HCT116 (cell line): ENCODE results near the gene DRC7. TPM values are rescaled to one million over a fixed set of nuclear protein-coding genes. Genes with fewer than 3 reads are reported as not detected.

ENCODE experiments used
- ATAC-seq: fragments of 200-7000 bp; cut with Tn5 transposase; 2 replicates; pipeline ENCODE4 v1.9.1; 2020; ENCODE audit warnings: mild to moderate bottlenecking, moderate library complexity
- BruUV-seq: library from RNA; stranded (reverse); fragments of 400-500 nt; replicated peaks from 2 replicates; lab custom pipeline; 2021; lab: Mats Ljungman, UMichigan
- CTCF ChIA-PET: fragments of 300-600 bp; sonication (Branson Sonifier 250); formaldehyde crosslinking; loops from one replicate; lab custom pipeline; 2021; ENCODE audit warnings: antibody characterized with exemption; lab: Charles Lee
- POLR2A ChIA-PET: fragments of 300-600, 350-600 bp; sonication (Branson Sonifier 250); formaldehyde crosslinking; loops from one replicate; lab custom pipeline; 2021; ENCODE audit warnings: antibody characterized with exemption; lab: Charles Lee
- RAD21 ChIA-PET, 2 experiments: fragments of 300-600 bp; sonication (Branson Sonifier 250); formaldehyde crosslinking; loops; one replicate each; lab custom pipeline; 2023; ENCODE audit warnings: low total read pairs in 2 of 2; ENCODE audit not compliant: uncharacterized antibody in 2 of 2, unreplicated experiment in 2 of 2, low non-redundant PET in 1 of 2; lab: Charles Lee
- DNase-seq: peaks from one replicate; pipeline ENCODE4 v3.0.0-alpha.2; 2010; ENCODE audit warnings: low read depth, low spot score
- H2AFZ ChIP-seq: fragments of 200-600 bp; shearing (Covaris generic), sonication (generic); 2 replicates; pipeline ENCODE4 v1.6.1; 2017; ENCODE audit warnings: low read depth, mixed run types, mixed read lengths, antibody characterized with exemption, low read length; ENCODE audit not compliant: poor library complexity, severe bottlenecking
- H3K27ac ChIP-seq: 2 replicates; pipeline ENCODE4 v1.5.1; 2012; ENCODE audit warnings: low read depth, low read length
- H3K27me3 ChIP-seq: fragments of 200-600 bp; sonication (generic); 2 replicates; pipeline ENCODE4 v1.6.1; 2016; ENCODE audit warnings: mixed run types, low read length, mixed read lengths; ENCODE audit not compliant: insufficient read depth
- H3K36me3 ChIP-seq, 2 experiments: fragments of 200-500 bp in 1 of 2; fragments of 200-600 bp in 1 of 2; sonication (Bioruptor generic) in 1 of 2; sonication (generic) in 1 of 2; 2 replicates each; pipeline versions ENCODE4 v1.5.1 to v1.6.1; 2014 to 2016; ENCODE audit warnings: low read length in 2 of 2, inconsistent platforms in 1 of 2, mixed read lengths in 1 of 2, mixed run types in 1 of 2; ENCODE audit not compliant: insufficient read depth in 2 of 2, control insufficient read depth in 1 of 2
- H3K4me1 ChIP-seq, 2 experiments: fragments of 200-600 bp in 1 of 2; sonication (generic) in 1 of 2; 2 replicates each; pipeline versions ENCODE4 v1.5.1 to v1.6.1; 2012 to 2017; ENCODE audit warnings: low read length in 2 of 2, inconsistent platforms in 1 of 2, mild to moderate bottlenecking in 1 of 2, mixed read lengths in 1 of 2, mixed run types in 1 of 2, moderate library complexity in 1 of 2; ENCODE audit not compliant: insufficient read depth in 2 of 2, control insufficient read depth in 1 of 2
- H3K4me2 ChIP-seq: fragments of 200-600 bp; sonication (generic); 2 replicates; pipeline ENCODE4 v1.6.1; 2017; ENCODE audit warnings: mixed run types, low read length, mixed read lengths
- H3K4me3 ChIP-seq, 2 experiments: fragments of 200-600 bp in 1 of 2; sonication (generic) in 1 of 2; replicated peaks in 1 of 2; 2 replicates each; pipeline ENCODE4 v1.5.1; 2011 to 2016; ENCODE audit warnings: low read length in 2 of 2, control low read depth in 1 of 2, low read depth in 1 of 2, mild to moderate bottlenecking in 1 of 2, mixed read lengths in 1 of 2, mixed run types in 1 of 2
- H3K79me2 ChIP-seq: fragments of 200-600 bp; sonication (generic); 2 replicates; pipeline ENCODE4 v1.6.1; 2017; ENCODE audit warnings: mild to moderate bottlenecking, mixed run types, low read length, moderate library complexity, mixed read lengths; ENCODE audit not compliant: insufficient read depth
- H3K9ac ChIP-seq: fragments of 200-600 bp; sonication (generic); 2 replicates; pipeline ENCODE4 v1.6.1; 2016; ENCODE audit warnings: low read length, mixed read lengths
- H3K9me2 ChIP-seq: fragments of 200-600 bp; sonication (generic), shearing (Covaris generic); 2 replicates; pipeline ENCODE4 v1.6.1; 2017; ENCODE audit warnings: mixed run types, mild to moderate bottlenecking, moderate library complexity; ENCODE audit not compliant: insufficient read depth
- H3K9me3 ChIP-seq, 2 experiments: fragments of 200-500 bp in 1 of 2; fragments of 200-600 bp in 1 of 2; sonication (Bioruptor generic) in 1 of 2; sonication (generic) in 1 of 2; 2 replicates each; pipeline ENCODE4 v1.6.1; 2014 to 2017; ENCODE audit warnings: low read length in 2 of 2, mixed read lengths in 2 of 2, inconsistent platforms in 1 of 2, low read depth in 1 of 2, mild to moderate bottlenecking in 1 of 2, mixed run types in 1 of 2, moderate library complexity in 1 of 2; ENCODE audit not compliant: control insufficient read depth in 1 of 2, insufficient read depth in 1 of 2
- H4K20me1 ChIP-seq: fragments of 200-600 bp; sonication (generic), shearing (Covaris generic); 2 replicates; pipeline ENCODE4 v1.6.1; 2017; ENCODE audit warnings: mixed run types, mild to moderate bottlenecking, moderate library complexity; ENCODE audit not compliant: insufficient read depth
- EZH2 ChIP-seq: fragments of 200-600 bp; sonication (generic); IDR thresholded peaks from 2 replicates; pipeline ENCODE4 v1.6.1; 2017; ENCODE audit warnings: antibody characterized with exemption, mixed run types
- EZH2phosphoT487 ChIP-seq: fragments of 200-600 bp; IDR thresholded peaks from 2 replicates; pipeline ENCODE4 v1.6.1; 2018; ENCODE audit warnings: antibody characterized with exemption, borderline replicate concordance
- JUND ChIP-seq: IDR thresholded peaks from 2 replicates; pipeline ENCODE4 v1.6.1; 2012
- POLR2AphosphoS5 ChIP-seq: IDR thresholded peaks from 2 replicates; pipeline ENCODE4 v1.6.1; 2011; ENCODE audit warnings: mild to moderate bottlenecking, low read depth, low read length, moderate library complexity
- RAD21 ChIP-seq: IDR thresholded peaks from 2 replicates; pipeline ENCODE4 v1.6.1; 2012; ENCODE audit warnings: low read depth, mild to moderate bottlenecking
- SIN3A ChIP-seq: IDR thresholded peaks from 2 replicates; pipeline ENCODE4 v1.6.1; 2012; ENCODE audit warnings: low read depth
- SRF ChIP-seq: IDR thresholded peaks from 2 replicates; pipeline ENCODE4 v1.6.1; 2012; ENCODE audit warnings: low read depth
- TCF7L2 ChIP-seq: IDR thresholded peaks from 2 replicates; pipeline ENCODE4 v1.7.0; 2011; ENCODE audit warnings: borderline replicate concordance, inconsistent platforms; ENCODE audit not compliant: insufficient read depth, insufficient read length; ENCODE audit errors: extremely low read depth
- YY1 ChIP-seq: IDR thresholded peaks from 2 replicates; pipeline ENCODE4 v1.6.1; 2011; ENCODE audit warnings: low read length, low read depth, moderate library complexity, mild to moderate bottlenecking; ENCODE audit not compliant: insufficient replicate concordance; ENCODE audit errors: extremely low read depth
- ZFX ChIP-seq: fragments of 450-650 bp; IDR thresholded peaks from 2 replicates; pipeline ENCODE4 v1.6.1; 2017
- ZNF274 ChIP-seq: fragments of 200-500 bp; sonication (Bioruptor generic); IDR thresholded peaks from 2 replicates; pipeline ENCODE4 v1.6.1; 2014; ENCODE audit warnings: mild to moderate bottlenecking, low read depth, low read length, inconsistent platforms
- intact Hi-C: fragments of 100-400 bp; cut with micrococcal nuclease; formaldehyde crosslinking; loops from 2 replicates; pipeline ENCODE4 v1.10.0; 2022
- total RNA-seq: library from RNA; stranded (reverse); gene quantifications from one replicate; pipeline ENCODE4 v1.2.1, GENCODE V29; 2021; ENCODE audit not compliant: unreplicated experiment
- TF ChIP-seq, protein P1 (sequence below), 3 experiments: fragments of 200-600 bp in 1 of 3; sonication (generic) in 1 of 3; IDR thresholded peaks in 2 of 3; conservative IDR thresholded peaks in 1 of 3; 2 replicates each; pipeline ENCODE4 v1.5.1; 2012 to 2017; ENCODE audit warnings: low read depth in 2 of 3, low read length in 2 of 3, antibody characterized with exemption in 1 of 3, borderline replicate concordance in 1 of 3, control low read depth in 1 of 3, mild to moderate bottlenecking in 1 of 3, mixed read lengths in 1 of 3, mixed run types in 1 of 3, moderate library complexity in 1 of 3; ENCODE audit not compliant: insufficient read depth in 1 of 3
- TF ChIP-seq, protein P2 (sequence below): IDR thresholded peaks from 2 replicates; pipeline ENCODE4 v1.6.1; 2012

DRC7 gene
- total RNA-seq, 1 experiment from 2014 or later: 0.91 TPM

DNA sequence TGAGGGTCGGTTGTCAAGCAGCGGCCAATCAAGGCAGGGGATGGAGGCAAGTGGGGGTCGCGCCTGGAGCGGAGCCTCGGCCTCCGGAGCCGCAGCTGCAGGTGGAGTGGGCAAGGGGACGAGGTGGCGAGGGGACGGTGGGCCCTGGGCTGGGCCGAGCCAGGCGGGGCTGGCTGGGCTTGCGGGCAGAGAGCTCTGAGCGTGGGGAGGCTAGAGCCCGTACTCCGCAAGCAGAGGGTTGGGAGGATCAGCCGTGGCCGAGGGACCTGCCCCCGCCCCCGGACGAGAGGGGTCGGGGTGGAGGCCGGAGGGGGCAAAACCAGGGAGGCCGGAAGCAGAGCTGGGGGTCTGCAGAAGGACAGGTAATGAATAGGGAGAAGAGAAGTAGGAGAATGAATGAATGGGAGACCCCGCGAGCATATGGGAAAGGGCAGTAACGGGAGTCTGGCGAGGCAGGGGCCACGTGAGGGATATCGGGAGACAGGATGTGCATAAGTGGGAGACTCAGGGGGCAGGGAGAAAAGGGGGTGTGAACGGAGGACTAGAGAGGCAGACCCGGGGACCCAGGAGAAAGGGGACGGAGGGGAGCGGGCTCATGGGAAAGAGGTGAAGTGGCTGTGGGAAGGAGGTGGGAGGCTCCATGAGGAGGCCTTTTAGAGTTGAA lies 41.3 kb downstream of the DRC7 start, which contains the start of gene KATNB1:
TSS of gene KATNB1 (plus strand) at position 16 of the 664 bp plus-strand sequence. CDS start 1,474 bp downstream, outside the sequence.
- H2AFZ ChIP-seq: no peak within 1 kb of the TSS
- peak within 1 kb of the TSS; percentile 79 for H3K27ac ChIP-seq
- peak within 1 kb of the TSS; percentile 94 for H3K9ac ChIP-seq
- DNase-seq: no peak
- ATAC-seq: no peak; the same call in 1 of the 2 replicates
- H3K36me3 ChIP-seq: no peaks in the 10 kb centered on the region
- H3K4me1 ChIP-seq: peaks cover 8 to 24% of the 10 kb centered on the region in 2 experiments
- POLR2A ChIA-PET: interaction anchor here (0.9 to 1.5 kb wide), 8 partner anchors 10 to 265 kb away, joined by 3 to 7 read pairs (median 3); partner anchors contain the start of gene USB1
- H3K4me2 ChIP-seq: peak within 1 kb of the TSS; percentile 93
- H3K27me3 ChIP-seq: no peaks in the 10 kb centered on the region
- intact Hi-C loops: loop anchor here (5.0 kb wide), 1 partner anchor 144 kb away; no protein-coding TSS in a partner anchor
- H3K79me2 ChIP-seq: peaks cover 10% of the 10 kb centered on the region; the same call in 1 of the 2 replicates
- H3K9me3 ChIP-seq: no peaks in the 10 kb centered on the region
- peak within 1 kb of the TSS; percentile 91 to 96 for H3K4me3 ChIP-seq
- CTCF ChIA-PET: interaction anchor here (0.9 to 2.5 kb wide), 7 partner anchors 13 to 160 kb away, joined by 3 to 10 read pairs (median 4); no protein-coding TSS in a partner anchor
- no peaks in the 10 kb centered on the region for H4K20me1 ChIP-seq
- BruUV-seq: no TSS peak
- TF ChIP-seq EZH2phosphoT487 (no peak), ZNF274 (no peak), RAD21 (no peak), YY1 (no peak), SIN3A (no peak), POLR2AphosphoS5 (no peak; the same call in 1 of the 2 replicates), ZFX (no peak), JUND (no peak), EZH2 (no peak), TCF7L2 (no peak), SRF (no peak)
- TF ChIP-seq, protein P1, sequence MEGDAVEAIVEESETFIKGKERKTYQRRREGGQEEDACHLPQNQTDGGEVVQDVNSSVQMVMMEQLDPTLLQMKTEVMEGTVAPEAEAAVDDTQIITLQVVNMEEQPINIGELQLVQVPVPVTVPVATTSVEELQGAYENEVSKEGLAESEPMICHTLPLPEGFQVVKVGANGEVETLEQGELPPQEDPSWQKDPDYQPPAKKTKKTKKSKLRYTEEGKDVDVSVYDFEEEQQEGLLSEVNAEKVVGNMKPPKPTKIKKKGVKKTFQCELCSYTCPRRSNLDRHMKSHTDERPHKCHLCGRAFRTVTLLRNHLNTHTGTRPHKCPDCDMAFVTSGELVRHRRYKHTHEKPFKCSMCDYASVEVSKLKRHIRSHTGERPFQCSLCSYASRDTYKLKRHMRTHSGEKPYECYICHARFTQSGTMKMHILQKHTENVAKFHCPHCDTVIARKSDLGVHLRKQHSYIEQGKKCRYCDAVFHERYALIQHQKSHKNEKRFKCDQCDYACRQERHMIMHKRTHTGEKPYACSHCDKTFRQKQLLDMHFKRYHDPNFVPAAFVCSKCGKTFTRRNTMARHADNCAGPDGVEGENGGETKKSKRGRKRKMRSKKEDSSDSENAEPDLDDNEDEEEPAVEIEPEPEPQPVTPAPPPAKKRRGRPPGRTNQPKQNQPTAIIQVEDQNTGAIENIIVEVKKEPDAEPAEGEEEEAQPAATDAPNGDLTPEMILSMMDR (IDR thresholded peaks at IDR 0.05 in 2 of 3, conservative IDR thresholded peaks at IDR 0.05 in 1 of 3; ENCODE audit: borderline replicate concordance in 1 of 3, insufficient read depth in 1 of 3, low read depth in 2 of 3, low read length in 2 of 3): no peak
- TF ChIP-seq, protein P2, sequence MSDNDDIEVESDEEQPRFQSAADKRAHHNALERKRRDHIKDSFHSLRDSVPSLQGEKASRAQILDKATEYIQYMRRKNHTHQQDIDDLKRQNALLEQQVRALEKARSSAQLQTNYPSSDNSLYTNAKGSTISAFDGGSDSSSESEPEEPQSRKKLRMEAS: no peak
- H3K9me2 ChIP-seq: no peaks in the 10 kb centered on the region
- RAD21 ChIA-PET: interaction anchor here (1.0 to 1.3 kb wide), 3 partner anchors 127 to 145 kb away, joined by 3 to 5 read pairs (median 3); no protein-coding TSS in a partner anchor
